K562 (cell line): ENCODE measurements around the gene SYK. TPM values are rescaled to one million over a fixed set of nuclear protein-coding genes. Genes with fewer than 3 reads are reported as not detected.

Source experiments
- ATAC-seq: fragments of 200-7000 bp; cut with Tn5 transposase; 3 replicates; pipeline ENCODE4 v1.9.1; 2020; ENCODE audit warnings: moderate library complexity
- BruUV-seq: library from RNA; stranded (reverse); fragments of 400-500 nt; replicated peaks from 2 replicates; lab custom pipeline; 2021; lab: Mats Ljungman, UMichigan
- CTCF ChIA-PET: fragments of 300-600 bp; formaldehyde crosslinking; extraction: SDS; loops from one replicate; lab custom pipeline; 2021; ENCODE audit warnings: low intra/inter-chr PET ratio; lab: Yijun Ruan, JAX
- POLR2A ChIA-PET: fragments of 300-600, 350-650 bp; sonication (Branson Sonifier 250); formaldehyde crosslinking; extraction: SDS; loops from one replicate; lab custom pipeline; 2021; ENCODE audit warnings: antibody characterized with exemption, inconsistent platforms; lab: Yijun Ruan, JAX
- DNase-seq, 4 experiments: peaks; one replicate each; pipeline versions ENCODE4 v3.0.0 to v3.0.0-alpha.2; 2011 to 2018; ENCODE audit warnings: low spot score in 3 of 4, mixed read lengths in 3 of 4; ENCODE audit errors: extremely low read depth in 1 of 4
- FAIRE-seq: peaks from 2 replicates; lab custom pipeline; 2011; peaks lifted over from hg19 to GRCh38; lab: Jason Lieb, UNC
- H2AFZ ChIP-seq: 2 replicates; pipeline ENCODE4 v1.6.0; 2011; ENCODE audit warnings: low read depth, low read length, control low read depth, inconsistent platforms
- H3K27ac ChIP-seq: fragments of 200-600 bp; 3 replicates; pipeline ENCODE4 v1.8.0; 2011; ENCODE audit warnings: low read depth, mild to moderate bottlenecking, control low read depth, inconsistent platforms, low read length, moderate library complexity, mixed read lengths; ENCODE audit errors: extremely low read depth
- H3K27me3 ChIP-seq, 2 experiments: fragments of 300-600 bp in 1 of 2; 2 replicates in 1 of 2; 3 replicates in 1 of 2; pipeline versions ENCODE4 v1.6.0 to v1.8.0; 2011; ENCODE audit warnings: inconsistent platforms in 2 of 2, low read length in 2 of 2, mild to moderate bottlenecking in 1 of 2, mixed read lengths in 1 of 2, moderate library complexity in 1 of 2; ENCODE audit not compliant: control insufficient read depth in 2 of 2, insufficient read depth in 2 of 2
- H3K36me3 ChIP-seq: fragments of 300-600 bp; 3 replicates; pipeline ENCODE4 v1.8.0; 2011; ENCODE audit warnings: mild to moderate bottlenecking, low read length, inconsistent platforms; ENCODE audit not compliant: control insufficient read depth, insufficient read depth
- H3K4me1 ChIP-seq, 2 experiments: fragments of 200-600 bp in 1 of 2; replicated peaks in 1 of 2; 2 replicates in 1 of 2; 3 replicates in 1 of 2; pipeline versions ENCODE4 v1.5.1 to v1.8.0; 2011; ENCODE audit warnings: inconsistent platforms in 2 of 2, low read length in 2 of 2, mild to moderate bottlenecking in 1 of 2, mixed read lengths in 1 of 2, moderate library complexity in 1 of 2; ENCODE audit not compliant: control insufficient read depth in 2 of 2, insufficient read depth in 2 of 2
- H3K4me2 ChIP-seq: 2 replicates; pipeline ENCODE4 v1.6.1; 2011; ENCODE audit warnings: low read length, control low read depth, inconsistent platforms, mixed read lengths; ENCODE audit not compliant: insufficient read depth
- H3K4me3 ChIP-seq: fragments of 200-600 bp; sonication (generic), shearing (Covaris generic); 2 replicates; pipeline ENCODE4 v1.5.1; 2016; ENCODE audit warnings: control low read depth, inconsistent platforms
- H3K79me2 ChIP-seq: fragments of 200-600 bp; 3 replicates; pipeline ENCODE4 v1.8.0; 2011; ENCODE audit warnings: low read length, inconsistent platforms; ENCODE audit not compliant: control insufficient read depth, insufficient read depth
- H3K9ac ChIP-seq, 2 experiments: 2 replicates each; pipeline versions ENCODE4 v1.6.0 to v1.6.1; 2011; ENCODE audit warnings: low read depth in 2 of 2, low read length in 2 of 2, control low read depth in 1 of 2, inconsistent platforms in 1 of 2, mild to moderate bottlenecking in 1 of 2, mixed read lengths in 1 of 2; ENCODE audit not compliant: insufficient read depth in 1 of 2
- H3K9me1 ChIP-seq: one replicate; pipeline ENCODE4 v1.6.0; 2011; ENCODE audit warnings: inconsistent platforms, mild to moderate bottlenecking, low read length, moderate library complexity; ENCODE audit not compliant: control insufficient read depth, insufficient read depth
- H3K9me3 ChIP-seq: replicated peaks from 2 replicates; pipeline ENCODE4 v1.5.1; 2011; ENCODE audit warnings: low read depth, low read length, inconsistent platforms; ENCODE audit not compliant: control insufficient read depth, insufficient read depth
- H4K20me1 ChIP-seq: replicated peaks from 2 replicates; pipeline ENCODE4 v1.6.1; 2011; ENCODE audit warnings: low read length, inconsistent platforms, mixed read lengths; ENCODE audit not compliant: control insufficient read depth, insufficient read depth
- SAFB ChIP-seq: fragments of 200-400 bp; formaldehyde crosslinking; IDR thresholded peaks from 2 replicates; pipeline ENCODE4 v1.6.1; 2017; ENCODE audit warnings: low read depth, low read length, borderline replicate concordance
- TEAD1 ChIP-seq, 2 experiments: fragments of 450-650 bp in 1 of 2; sonication (generic) in 1 of 2; formaldehyde crosslinking; IDR thresholded peaks; 2 replicates each; pipeline versions ENCODE4 v1.4.0 to v1.8.0; 2020 to 2022; ENCODE audit warnings: mild to moderate bottlenecking in 2 of 2, missing genetic modification reagents in 1 of 2
- TSHZ1 ChIP-seq: fragments of 250-450 bp; sonication (Bioruptor Pico); IDR thresholded peaks from 2 replicates; pipeline ENCODE4 v1.4.0; 2020; ENCODE audit warnings: mild to moderate bottlenecking, moderate library complexity
- WGBS: fragments of 100-300 bp; shearing (Covaris generic); methylation state at CpG from one replicate; pipeline ENCODE4 v1.1.6; 2016; ENCODE audit warnings: low coverage, mixed read lengths; ENCODE audit not compliant: insufficient coverage; ENCODE audit errors: missing lambda C conversion rate; 5-methylcytosine and 5-hydroxymethylcytosine counted together
- in situ Hi-C: fragments of 300-500 bp; cut with MboI; formaldehyde crosslinking; loops from 4 replicates; pipeline ENCODE4 v1.15.0; 2018; ENCODE audit warnings: inconsistent platforms, mixed read lengths
- intact Hi-C: fragments of 100-400 bp; cut with micrococcal nuclease; formaldehyde crosslinking; loops from 2 replicates; pipeline ENCODE4 v1.14.2; 2022
- polyA plus RNA-seq, 8 experiments: library from polyadenylated mRNA; depleted of rRNA in 4 of 8; stranded (reverse) in 5 of 8; unstranded in 3 of 8; fragments of >200 nt; fragmentation: Nextera tagmentation in 2 of 8; fragmentation: Illumina TruSeq in 1 of 8; extraction: Ambion mirVana in 2 of 8; extraction: Trizol in 1 of 8; gene quantifications; 2 replicates each; pipeline versions ENCODE4 v1.2.1 to v1.2.3, GENCODE V29; 2011 to 2014; ENCODE audit warnings: inconsistent platforms in 1 of 8, missing spikeins in 1 of 8
- total RNA-seq, 7 experiments: library from RNA; depleted of rRNA in 6 of 7; stranded (reverse); fragments of >200 nt in 6 of 7; fragmentation: Illumina TruSeq in 2 of 7; extraction: Trizol in 2 of 7; gene quantifications; 2 replicates each; pipeline versions ENCODE4 v1.2.1 to v1.2.3, GENCODE V29; 2011 to 2021; ENCODE audit warnings: low replicate concordance in 1 of 7

The SYK gene
- total and polyA plus RNA-seq, 9 of the 15 experiments (the other 6 are each of a cell fraction or from before 2014, with no cell fraction given) = 3.9 to 32.7 (median 16.7) TPM

- Histone ChIP-seq H3K36me3 (peaks cover 9% of the 10 kb centered on the region; the same call in 2 of the 3 replicates), H3K9me3 (no peaks in the 10 kb centered on the region), H3K27ac (no peak overlapping the region), H4K20me1 (no peaks in the 10 kb centered on the region), H3K4me3 (no peak overlapping the region), H3K9ac (no peak overlapping the region), H3K79me2 (no peaks in the 10 kb centered on the region), H3K4me1 (no peaks in the 10 kb centered on the region), H3K9me1 (no peaks in the 10 kb centered on the region), H2AFZ (no peak overlapping the region), H3K27me3 (no peaks in the 10 kb centered on the region), H3K4me2 (no peak overlapping the region)
- FAIRE-seq (no peak), ATAC-seq (no peak), DNase-seq (no peak)
- no TSS peak for BruUV-seq
- in situ Hi-C loops (loop anchor here (25.0 kb wide), 1 partner anchor 1306 kb away; no protein-coding TSS in a partner anchor), intact Hi-C loops (no loop called here)
- 72% methylated on average over 4 of the region's 4 CpGs for WGBS
- CTCF ChIA-PET = no interaction called here
- TF ChIP-seq SAFB = no peak
- no peak for TF ChIP-seq TEAD1 (CRISPR knock-in tag; IDR thresholded peaks at IDR 0.05)
- POLR2A ChIA-PET = no interaction called here
Observed at GRCh38 chr9:90893706-90894105, 92.1 kb downstream of the SYK start.

GRCh38 chr9:90894986-90895687 is 93.5 kb downstream of the SYK start:
- ATAC-seq = peak; percentile 81
- H3K4me2 ChIP-seq = no peak overlapping the region
- no peaks in the 10 kb centered on the region for H3K27me3 ChIP-seq
- no peak for FAIRE-seq
- H3K9ac ChIP-seq = no peak overlapping the region
- in situ Hi-C loops = loop anchor here (25.0 kb wide), 1 partner anchor 1308 kb away; no protein-coding TSS in a partner anchor
- intact Hi-C loops = no loop called here
- no peaks in the 10 kb centered on the region for H3K4me1 ChIP-seq
- H3K36me3 ChIP-seq = peaks cover 3% of the 10 kb centered on the region; the same call in 1 of the 3 replicates
- no peaks in the 10 kb centered on the region for H4K20me1 ChIP-seq
- no TSS peak for BruUV-seq
- no peak overlapping the region for H3K4me3 ChIP-seq
- no peaks in the 10 kb centered on the region for H3K79me2 ChIP-seq
- ChIA-PET CTCF (interaction anchor here (1.5 kb wide), 1 partner anchor 832 kb away, joined by 5 read pairs; no protein-coding TSS in a partner anchor), POLR2A (no interaction called here)
- H3K9me1 ChIP-seq = no peaks in the 10 kb centered on the region
- no peaks in the 10 kb centered on the region; the same call in 1 of the 2 replicates for H3K9me3 ChIP-seq
- DNase-seq = peak; percentile 6 to 54 (median 34)
- no peak overlapping the region for H2AFZ ChIP-seq
- no peak overlapping the region for H3K27ac ChIP-seq
- 69% methylated on average over 11 of the region's 16 CpGs for WGBS
- TF ChIP-seq TSHZ1 (CRISPR knock-in tag) = no peak
